PC-3 (cell line): ENCODE measurements around the gene MCL1. TPM values are rescaled to one million over a fixed set of nuclear protein-coding genes. Genes with fewer than 3 reads are reported as not detected.

Experiments
- ATAC-seq: fragments of 200-7000 bp; cut with Tn5 transposase; 2 replicates; pipeline ENCODE4 v1.9.1; 2020; ENCODE audit warnings: mild to moderate bottlenecking, moderate library complexity
- BruUV-seq: library from RNA; stranded (reverse); fragments of 400-500 nt; replicated peaks from 2 replicates; lab custom pipeline; 2021; lab: Mats Ljungman, UMichigan
- CTCF ChIA-PET: fragments of 300-600 bp; sonication (Branson Sonifier 250); formaldehyde crosslinking; loops from one replicate; lab custom pipeline; 2022; ENCODE audit warnings: antibody characterized with exemption; lab: Charles Lee
- POLR2A ChIA-PET: fragments of 300-600 bp; sonication (Branson Sonifier 250); formaldehyde crosslinking; loops from one replicate; lab custom pipeline; 2022; ENCODE audit warnings: antibody characterized with exemption; ENCODE audit not compliant: unreplicated experiment; lab: Charles Lee
- DNase-seq: peaks from one replicate; pipeline ENCODE4 v3.0.0-alpha.2; 2015
- H2AFZ ChIP-seq: fragments of 300-600 bp; sonication (generic); 2 replicates; pipeline ENCODE4 v1.6.0; 2016; ENCODE audit warnings: antibody characterized with exemption, low read length
- H3F3A ChIP-seq: fragments of 300-600 bp; sonication (generic); one replicate; pipeline ENCODE4 v1.6.0; 2017; ENCODE audit warnings: antibody characterized with exemption, low read length, control low read depth, mild to moderate bottlenecking; ENCODE audit not compliant: unreplicated experiment
- H3K27ac ChIP-seq: fragments of 300-600 bp; sonication (generic); 2 replicates; pipeline ENCODE4 v1.5.1; 2016; ENCODE audit warnings: mild to moderate bottlenecking, low read length
- H3K27me3 ChIP-seq: fragments of 300-600 bp; sonication (generic); 2 replicates; pipeline ENCODE4 v1.6.1; 2016; ENCODE audit warnings: low read length, mixed read lengths
- H3K36me3 ChIP-seq: fragments of 300-600 bp; sonication (generic); 2 replicates; pipeline ENCODE4 v1.6.1; 2016; ENCODE audit warnings: low read depth, mixed run types, low read length, mixed read lengths
- H3K4me1 ChIP-seq: fragments of 300-600 bp; sonication (generic); 2 replicates; pipeline ENCODE4 v1.5.1; 2016; ENCODE audit warnings: low read length; ENCODE audit not compliant: insufficient read depth
- H3K4me2 ChIP-seq: fragments of 300-600 bp; sonication (generic); 2 replicates; pipeline ENCODE4 v1.6.0; 2016; ENCODE audit warnings: low read length
- H3K4me3 ChIP-seq: fragments of 300-600 bp; sonication (generic); 2 replicates; pipeline ENCODE4 v1.5.1; 2016; ENCODE audit warnings: mild to moderate bottlenecking, low read length, mixed read lengths
- H3K79me2 ChIP-seq: fragments of 300-600 bp; sonication (generic); 2 replicates; pipeline ENCODE4 v1.6.1; 2017; ENCODE audit warnings: low read length, mixed read lengths
- H3K9ac ChIP-seq: fragments of 300-600 bp; sonication (generic); 2 replicates; pipeline ENCODE4 v1.6.0; 2016; ENCODE audit warnings: mild to moderate bottlenecking, low read length
- H3K9me2 ChIP-seq: fragments of 300-600 bp; sonication (generic); replicated peaks from 2 replicates; pipeline ENCODE4 v1.6.1; 2016; ENCODE audit warnings: mixed run types, low read length, mixed read lengths
- H3K9me3 ChIP-seq: fragments of 300-600 bp; sonication (generic); 2 replicates; pipeline ENCODE4 v1.6.1; 2016; ENCODE audit warnings: low read length, mixed read lengths
- H4K20me1 ChIP-seq: fragments of 300-600 bp; sonication (generic); 2 replicates; pipeline ENCODE4 v1.6.1; 2016; ENCODE audit warnings: low read length, mixed read lengths
- EZH2 ChIP-seq: fragments of 300-600 bp; sonication (generic); IDR thresholded peaks from one replicate; pipeline ENCODE4 v1.6.1; 2017; ENCODE audit warnings: antibody characterized with exemption, mild to moderate bottlenecking, low read length; ENCODE audit not compliant: unreplicated experiment
- EZH2phosphoT487 ChIP-seq: fragments of 300-600 bp; sonication (generic); IDR thresholded peaks from 2 replicates; pipeline ENCODE4 v1.6.1; 2018; ENCODE audit warnings: mild to moderate bottlenecking, antibody characterized with exemption, low read length, borderline replicate concordance
- intact Hi-C: fragments of 100-400 bp; cut with micrococcal nuclease; formaldehyde crosslinking; loops from 2 replicates; pipeline ENCODE4 v1.9.0; 2023
- total RNA-seq: library from RNA; depleted of rRNA; stranded (reverse); fragments of >200 nt; gene quantifications from 2 replicates; pipeline ENCODE4 v1.2.3, GENCODE V29; 2014
- TF ChIP-seq, protein P1 (sequence below): fragments of 300-600 bp; sonication (generic); conservative IDR thresholded peaks from 2 replicates; pipeline ENCODE4 v1.5.1; 2017; ENCODE audit warnings: antibody characterized with exemption, low read depth, mild to moderate bottlenecking, low read length

MCL1 gene
- total RNA-seq, 1 experiment from 2014 or later = 285 TPM

DNA sequence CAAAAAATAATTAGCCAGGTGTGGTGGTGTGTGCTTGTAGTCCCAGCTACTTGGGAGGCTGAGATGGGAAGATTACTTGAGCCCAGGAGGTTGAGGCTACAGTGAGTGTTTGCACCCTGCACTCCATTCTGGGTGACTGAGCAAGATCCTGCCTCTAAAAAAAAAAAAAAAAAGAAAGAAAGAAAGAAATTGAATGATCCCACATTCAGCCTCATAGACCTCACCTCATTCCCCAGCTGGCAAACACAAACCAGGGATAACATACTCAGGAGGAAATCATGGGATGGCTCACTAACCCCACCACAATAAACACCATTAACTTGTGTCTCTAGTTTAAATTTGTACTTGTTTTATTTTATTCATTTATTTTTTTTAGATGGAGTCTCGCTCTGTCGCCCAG, 41.5 kb upstream of the MCL1 start:
- POLR2A ChIA-PET = interaction anchor here (1.5 kb wide), 1 partner anchor 41 kb away, joined by 11 read pairs; the partner anchor contains the start of gene MCL1

DNA sequence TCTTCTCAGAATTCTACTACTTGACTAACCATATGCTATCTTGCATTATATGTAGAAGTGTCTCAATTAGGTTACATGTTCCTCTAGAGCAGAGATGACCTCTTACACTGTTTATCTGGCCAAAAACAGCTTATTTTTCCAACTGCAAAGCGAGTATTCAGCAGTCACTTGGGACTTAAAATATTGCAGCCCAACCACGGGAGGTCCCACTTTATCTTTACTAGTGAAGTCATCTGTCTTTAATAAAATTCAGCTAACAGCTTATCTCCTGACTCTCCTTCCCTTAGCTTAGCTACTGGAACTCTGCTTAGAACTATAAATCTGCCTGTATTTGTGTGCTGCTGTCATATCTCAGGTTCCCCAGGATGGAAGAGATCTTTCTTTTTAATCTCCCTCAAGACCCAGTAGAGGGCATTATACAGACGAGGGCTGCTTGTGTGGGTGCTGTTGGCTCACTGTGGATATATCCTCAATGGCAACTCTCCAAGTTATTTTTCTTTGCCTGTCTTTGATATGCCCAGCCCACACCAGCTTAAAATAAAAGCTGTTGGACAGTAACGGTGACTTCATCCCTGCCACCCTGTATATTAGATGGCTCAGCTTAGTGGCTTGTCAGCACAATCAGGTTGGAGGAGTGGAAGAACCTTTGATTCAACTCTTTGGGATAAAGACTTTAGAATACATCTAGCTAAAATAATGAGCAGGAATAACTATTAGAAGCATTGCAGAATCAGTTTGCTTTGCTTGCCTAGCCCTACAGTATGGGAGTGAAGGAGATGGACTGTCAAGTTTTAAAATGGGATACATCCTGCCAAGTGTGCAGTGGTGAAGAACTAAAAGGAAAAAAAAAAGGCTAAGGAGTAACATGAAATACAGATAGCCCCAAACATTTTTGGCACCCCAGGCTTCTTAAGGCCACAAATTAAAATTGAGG, 40.4 kb upstream of the MCL1 start:
- Histone ChIP-seq H3K4me2 (no peak overlapping the region), H3K27ac (peak overlapping the region; percentile 42), H3K36me3 (peaks cover 59% of the 10 kb centered on the region), H3K9ac (no peak overlapping the region), H4K20me1 (no peaks in the 10 kb centered on the region), H3K9me2 (no peaks in the 10 kb centered on the region), H3K4me3 (no peak overlapping the region), H3K4me1 (peaks cover 54% of the 10 kb centered on the region), H3K79me2 (peaks cover 21% of the 10 kb centered on the region), H3F3A (peaks cover 5% of the 10 kb centered on the region), H3K9me3 (no peaks in the 10 kb centered on the region), H3K27me3 (no peaks in the 10 kb centered on the region), H2AFZ (no peak overlapping the region)
- no TSS peak for BruUV-seq
- ChIA-PET POLR2A (interaction anchor here (0.6 to 1.5 kb wide), 4 partner anchors 40 to 194 kb away, joined by 3 to 11 read pairs (median 6); partner anchors contain the start of gene MCL1), CTCF (interaction anchor here (0.6 to 1.1 kb wide), 4 partner anchors 36 to 250 kb away, joined by 3 to 4 read pairs (median 3); no protein-coding TSS in a partner anchor)
- no peak for TF ChIP-seq EZH2
- TF ChIP-seq EZH2phosphoT487 = no peak
- TF ChIP-seq, protein P1, sequence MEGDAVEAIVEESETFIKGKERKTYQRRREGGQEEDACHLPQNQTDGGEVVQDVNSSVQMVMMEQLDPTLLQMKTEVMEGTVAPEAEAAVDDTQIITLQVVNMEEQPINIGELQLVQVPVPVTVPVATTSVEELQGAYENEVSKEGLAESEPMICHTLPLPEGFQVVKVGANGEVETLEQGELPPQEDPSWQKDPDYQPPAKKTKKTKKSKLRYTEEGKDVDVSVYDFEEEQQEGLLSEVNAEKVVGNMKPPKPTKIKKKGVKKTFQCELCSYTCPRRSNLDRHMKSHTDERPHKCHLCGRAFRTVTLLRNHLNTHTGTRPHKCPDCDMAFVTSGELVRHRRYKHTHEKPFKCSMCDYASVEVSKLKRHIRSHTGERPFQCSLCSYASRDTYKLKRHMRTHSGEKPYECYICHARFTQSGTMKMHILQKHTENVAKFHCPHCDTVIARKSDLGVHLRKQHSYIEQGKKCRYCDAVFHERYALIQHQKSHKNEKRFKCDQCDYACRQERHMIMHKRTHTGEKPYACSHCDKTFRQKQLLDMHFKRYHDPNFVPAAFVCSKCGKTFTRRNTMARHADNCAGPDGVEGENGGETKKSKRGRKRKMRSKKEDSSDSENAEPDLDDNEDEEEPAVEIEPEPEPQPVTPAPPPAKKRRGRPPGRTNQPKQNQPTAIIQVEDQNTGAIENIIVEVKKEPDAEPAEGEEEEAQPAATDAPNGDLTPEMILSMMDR = peak; percentile 72
- ATAC-seq (peak; percentile 74), DNase-seq (peak; percentile 84)
- intact Hi-C loops = loop anchor here (2.0 to 10.0 kb wide), 5 partner anchors 41 to 385 kb away; partner anchors contain the start of genes MCL1, MINDY1, PRUNE1 and SETDB1

More for the DNA sequence above, 41.5 kb upstream of the MCL1 start:
- H3K9me2 ChIP-seq = no peaks in the 10 kb centered on the region
- ATAC-seq (no peak), DNase-seq (no peak)
- peaks cover 52% of the 10 kb centered on the region for H3K4me1 ChIP-seq
- peak overlapping the region; percentile 42; the same call in 1 of the 2 replicates for H3K27ac ChIP-seq
- no peaks in the 10 kb centered on the region for H3K27me3 ChIP-seq
- CTCF ChIA-PET = interaction anchor here (0.6 to 1.0 kb wide), 3 partner anchors 41 to 375 kb away, joined by 3 to 6 read pairs (median 6); partner anchors contain the start of gene MCL1
- intact Hi-C loops = loop anchor here (2.0 to 10.0 kb wide), 5 partner anchors 42 to 384 kb away; partner anchors contain the start of genes MCL1, MINDY1, PRUNE1 and SETDB1
- H3K4me2 ChIP-seq = no peak overlapping the region
- no peaks in the 10 kb centered on the region for H3K9me3 ChIP-seq
- BruUV-seq = no TSS peak
- no peak overlapping the region for H3K4me3 ChIP-seq
- peaks cover 26% of the 10 kb centered on the region for H3K79me2 ChIP-seq
- no peak overlapping the region for H2AFZ ChIP-seq
- peaks cover 5% of the 10 kb centered on the region for H3F3A ChIP-seq
- no peak overlapping the region for H3K9ac ChIP-seq
- H3K36me3 ChIP-seq = peaks cover 69% of the 10 kb centered on the region
- no peaks in the 10 kb centered on the region for H4K20me1 ChIP-seq
- TF ChIP-seq EZH2phosphoT487 (no peak), EZH2 (no peak)
- TF ChIP-seq, protein P1 = no peak
